HG03045 (cell line): ENCODE measurements around the gene ZNF282.

Experiments used
- ATAC-seq: cut with Tn5 transposase; IDR thresholded peaks from one replicate; pipeline ENCODE4 v1.9.1; 2021; ENCODE audit warnings: mild to moderate bottlenecking, moderate library complexity; ENCODE audit not compliant: unreplicated experiment

ZNF282 gene

DNA sequence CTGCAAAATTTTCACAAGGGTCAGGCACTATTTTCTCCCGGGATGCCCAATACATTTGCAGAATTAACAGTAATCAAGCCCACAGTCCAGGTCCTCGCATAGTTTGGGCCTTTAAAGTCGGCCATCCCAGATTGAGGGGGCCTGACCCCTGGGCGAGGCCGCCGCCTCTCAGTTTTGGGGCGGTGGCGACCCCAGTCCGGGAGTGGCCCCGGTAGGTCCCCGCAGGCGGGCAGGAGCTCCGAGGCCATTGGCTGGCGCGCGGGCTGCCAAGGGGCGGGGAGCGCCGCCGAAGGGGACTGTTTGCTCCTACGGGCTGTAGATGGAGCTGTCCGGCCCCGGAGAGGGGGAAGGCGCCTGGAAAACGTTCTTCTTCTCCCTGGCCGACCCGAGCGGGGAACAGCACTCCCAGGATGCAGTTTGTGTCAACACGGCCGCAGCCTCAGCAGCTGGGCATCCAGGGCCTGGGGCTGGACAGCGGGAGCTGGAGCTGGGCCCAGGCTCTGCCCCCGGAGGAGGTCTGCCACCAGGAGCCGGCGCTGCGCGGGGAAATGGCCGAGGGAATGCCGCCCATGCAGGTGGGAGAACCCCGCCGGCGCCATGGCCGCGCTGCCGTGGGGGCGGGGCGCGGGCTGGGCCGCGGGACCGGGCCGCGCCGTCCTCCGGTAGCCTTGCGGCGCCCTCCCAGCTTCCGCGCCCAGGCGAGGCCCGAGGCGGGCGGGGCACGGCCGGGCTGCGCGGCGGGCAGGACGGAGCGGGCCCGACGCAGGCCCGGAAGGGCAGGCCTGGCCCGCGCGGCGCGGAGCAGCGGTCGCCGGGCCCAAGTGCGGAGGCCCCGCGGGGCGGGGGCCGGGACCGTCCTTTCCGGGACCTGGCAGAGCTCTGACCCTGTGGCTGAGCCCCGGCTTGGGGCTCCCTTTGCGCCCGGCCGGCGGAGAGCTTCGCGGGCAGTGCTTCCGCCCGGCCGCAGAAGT lies at the start of gene ZNF282:
ZNF282 (plus strand) TSS at position 367 of the 971 bp plus-strand sequence; CDS start at position 411, 44 bp downstream.
- ATAC-seq = peak; percentile 90

- ATAC-seq = peak; percentile 80
These were observed 48.1 kb upstream of the ZNF282 start, which contains the start of gene ZNF398 for GRCh38 chr7:149147072-149147751. ZNF398 (plus strand) TSS chr7:149147453; CDS start chr7:149147743, 290 bp downstream.

- peak; percentile 37 for ATAC-seq
These were observed 47.3 kb upstream of the ZNF282 start for GRCh38 chr7:149147752-149148653.

DNA sequence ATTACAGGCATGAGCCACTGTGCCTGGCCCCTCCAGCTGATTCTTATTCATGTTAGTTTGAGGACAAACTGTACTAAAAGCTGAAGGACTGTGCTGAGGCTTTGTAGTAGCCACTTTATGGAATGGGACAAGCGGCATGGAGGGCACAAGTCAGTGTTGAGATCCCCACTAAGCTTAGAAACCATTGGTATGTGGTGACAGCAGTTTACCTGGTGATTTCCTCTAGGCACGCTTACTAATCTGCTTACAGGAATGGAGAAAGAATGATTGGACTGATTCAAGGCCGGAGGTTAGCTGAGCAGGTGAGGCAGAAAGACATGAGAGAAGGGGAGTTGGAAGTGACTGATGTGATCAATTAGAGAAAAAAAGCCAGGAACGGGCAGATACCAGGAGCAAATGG lies 44.4 kb upstream of the ZNF282 start:
- ATAC-seq = no peak

DNA sequence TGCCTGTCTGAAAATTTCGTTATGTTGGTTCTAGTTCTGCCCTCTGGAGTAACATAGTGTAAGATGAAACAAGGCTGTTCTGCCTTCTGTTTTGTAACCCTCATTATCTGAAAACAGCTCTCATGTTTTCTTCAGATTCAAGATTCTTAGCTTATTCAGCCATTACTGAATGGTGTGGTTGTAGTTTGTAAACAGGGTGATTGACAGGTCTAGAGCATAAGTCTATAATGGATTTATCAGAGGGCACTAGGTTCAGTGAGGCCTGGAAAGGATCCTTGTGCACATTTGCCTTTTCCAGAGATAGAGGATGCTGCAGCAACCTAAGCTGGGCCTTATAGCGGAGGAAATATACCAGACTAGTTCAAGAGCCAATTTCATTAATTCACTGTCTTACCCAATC lies 42.0 kb upstream of the ZNF282 start:
- ATAC-seq = no peak

GRCh38 chr7:149154056-149154455 lies 41.3 kb upstream of the ZNF282 start:
- no peak for ATAC-seq

DNA sequence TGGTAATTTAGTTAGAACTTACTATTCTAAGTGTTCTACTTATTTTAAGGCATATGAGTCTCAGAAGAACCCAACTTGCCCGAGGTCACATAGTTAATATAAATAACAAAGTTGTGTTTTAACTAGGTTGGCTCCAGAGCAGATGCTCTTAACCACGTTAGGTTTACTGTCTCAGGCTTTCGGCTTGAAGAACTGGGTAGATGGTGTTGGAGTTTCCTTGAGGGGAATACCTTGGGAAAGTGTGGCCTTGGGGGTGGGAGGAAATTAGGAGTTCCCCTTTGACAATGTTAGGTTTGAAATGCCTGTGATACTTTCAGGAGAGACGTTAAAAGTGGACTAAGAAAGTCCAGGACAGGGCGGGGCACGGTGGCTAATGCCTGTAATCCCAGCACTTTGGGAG lies 38.4 kb upstream of the ZNF282 start:
- ATAC-seq = no peak

- ATAC-seq = no peak
These were observed 34.0 kb upstream of the ZNF282 start for GRCh38 chr7:149161241-149161848.

DNA sequence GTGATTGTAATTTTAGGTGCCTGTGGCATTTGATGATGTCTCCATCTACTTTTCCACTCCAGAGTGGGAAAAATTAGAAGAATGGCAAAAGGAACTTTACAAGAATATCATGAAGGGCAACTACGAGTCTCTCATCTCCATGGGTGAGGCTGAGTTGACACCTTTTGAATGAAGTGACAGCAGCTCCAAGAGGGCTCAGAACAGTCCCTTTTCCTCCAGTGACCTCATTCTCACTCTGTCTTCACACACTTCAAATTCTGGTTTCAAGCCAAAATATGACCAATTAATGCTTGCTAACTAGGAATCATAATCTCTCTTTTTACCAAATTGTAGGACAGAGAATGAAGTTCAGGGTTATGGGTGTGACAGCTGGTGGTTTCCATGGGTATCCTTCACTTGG lies 29.2 kb upstream of the ZNF282 start:
- no peak for ATAC-seq

DNA sequence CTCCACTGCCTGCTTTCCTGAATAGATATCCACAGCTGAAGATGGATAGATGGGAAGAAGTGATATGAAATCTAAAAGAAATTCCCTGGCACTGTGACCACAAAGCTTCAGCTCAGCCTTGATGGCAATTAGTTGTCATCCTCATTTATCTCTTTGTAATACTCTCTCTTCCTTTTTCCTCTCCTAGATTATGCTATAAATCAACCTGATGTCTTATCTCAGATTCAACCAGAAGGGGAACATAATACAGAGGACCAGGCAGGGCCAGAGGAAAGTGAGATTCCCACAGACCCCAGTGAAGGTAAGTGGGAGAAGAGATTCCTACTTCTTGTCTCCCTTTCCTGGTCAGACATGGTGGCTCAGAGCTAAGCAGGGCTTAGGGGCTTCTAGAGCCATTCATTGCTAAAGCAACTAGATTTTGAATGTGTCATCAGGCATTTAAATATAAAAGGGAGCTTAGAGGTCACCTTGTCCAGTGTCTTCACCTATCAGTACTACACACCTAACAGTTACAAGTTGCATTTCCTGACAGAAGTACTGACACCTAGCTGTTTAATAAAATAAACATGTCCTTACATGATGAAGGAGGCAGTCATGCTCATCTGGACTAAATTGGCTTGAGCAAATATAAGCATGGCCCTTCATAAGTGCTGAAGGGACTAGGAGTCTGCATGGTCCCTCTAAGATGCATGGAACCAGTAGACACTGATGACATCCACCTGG lies 28.6 kb upstream of the ZNF282 start:
- ATAC-seq = no peak

GRCh38 chr7:149171892-149172533 lies 23.3 kb upstream of the ZNF282 start:
- no peak for ATAC-seq

GRCh38 chr7:149172534-149172920 lies 22.8 kb upstream of the ZNF282 start:
- ATAC-seq = no peak

- no peak for ATAC-seq
These were observed 20.2 kb upstream of the ZNF282 start for GRCh38 chr7:149175150-149175549.

DNA sequence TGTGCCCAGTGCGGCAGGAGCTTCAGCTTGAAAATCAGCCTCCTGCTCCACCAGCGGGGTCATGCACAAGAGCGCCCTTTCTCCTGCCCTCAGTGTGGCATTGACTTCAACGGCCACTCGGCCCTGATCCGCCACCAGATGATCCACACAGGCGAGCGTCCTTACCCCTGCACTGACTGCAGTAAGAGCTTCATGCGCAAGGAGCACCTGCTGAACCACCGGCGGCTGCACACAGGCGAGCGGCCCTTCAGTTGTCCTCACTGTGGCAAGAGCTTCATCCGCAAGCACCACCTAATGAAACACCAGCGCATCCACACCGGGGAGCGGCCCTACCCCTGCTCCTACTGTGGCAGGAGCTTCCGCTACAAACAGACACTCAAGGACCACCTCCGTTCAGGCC lies 16.1 kb upstream of the ZNF282 start:
- ATAC-seq = no peak

GRCh38 chr7:149180722-149181449 lies 14.5 kb upstream of the ZNF282 start:
- ATAC-seq = no peak

GRCh38 chr7:149181450-149181790 lies 13.9 kb upstream of the ZNF282 start:
- no peak for ATAC-seq

DNA sequence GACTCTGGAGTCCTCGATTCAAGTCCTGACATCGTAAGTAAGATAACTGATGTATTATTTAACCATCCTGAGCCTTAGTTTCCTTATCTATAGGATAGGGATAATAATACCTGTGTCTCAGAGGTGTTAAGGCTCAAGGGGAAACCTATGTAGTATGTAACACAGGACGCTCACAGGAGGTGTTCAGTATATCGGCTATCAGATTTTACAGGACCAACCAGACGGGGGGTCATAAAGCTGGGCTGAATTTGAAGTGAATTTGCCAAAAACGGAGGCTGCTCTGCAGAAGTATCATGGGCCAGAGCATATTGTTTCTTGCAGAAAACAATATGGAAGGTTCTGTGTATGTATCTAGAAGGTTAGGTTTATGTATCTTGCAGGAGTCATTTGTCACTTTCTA lies 11.1 kb upstream of the ZNF282 start:
- no peak for ATAC-seq

DNA sequence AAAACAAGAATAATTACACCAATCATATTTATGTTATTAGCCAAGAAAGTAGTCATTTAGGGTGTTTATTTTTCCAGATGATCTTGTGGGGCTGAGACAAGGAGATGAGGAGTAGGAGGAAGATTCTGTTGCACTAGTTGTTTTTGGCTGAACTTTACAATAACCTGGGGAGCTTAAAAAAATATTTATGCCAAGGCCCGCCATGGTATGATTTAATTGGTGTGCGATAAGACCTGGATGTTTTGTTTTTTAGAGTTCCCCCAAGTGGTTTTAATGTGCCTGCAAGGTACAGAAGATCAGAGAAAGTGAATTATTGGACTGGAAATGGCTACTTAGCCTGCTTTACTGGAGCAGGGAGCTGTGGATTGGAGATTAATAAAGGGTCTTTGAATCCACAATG lies 7.1 kb upstream of the ZNF282 start:
- no peak for ATAC-seq
